Measurements from ENCODE around the gene NPTN.
"Not testable (repeated sequence)": the region's sequence is repeated elsewhere in the genome, so short reads cannot be mapped to it uniquely, and the experiment has no call there.

Gene NPTN

GRCh38 chr15:73570355-73571032 is 62.7 kb downstream of the NPTN start:
- no peak for DNase-seq (ENCODE audit: low read depth)

GRCh38 chr15:73569361-73569760 is 63.8 kb downstream of the NPTN start:
- no peak for DNase-seq (ENCODE audit: low read depth)

GRCh38 chr15:73568564-73569280 is 64.5 kb downstream of the NPTN start:
- DNase-seq (ENCODE audit: low read depth): no peak

- DNase-seq (ENCODE audit: low read depth): no peak
These were observed 66.2 kb downstream of the NPTN start for GRCh38 chr15:73567020-73567419.

GRCh38 chr15:73564255-73564654 is 68.9 kb downstream of the NPTN start:
- DNase-seq (ENCODE audit: low read depth): no peak

GRCh38 chr15:73560501-73561117 is 72.6 kb downstream of the NPTN start:
- peak; percentile 34 for DNase-seq (ENCODE audit: low read depth)

- no peak for DNase-seq (ENCODE audit: low read depth)
These were observed 74.7 kb downstream of the NPTN start for GRCh38 chr15:73558529-73558928.

- no peak for DNase-seq (ENCODE audit: low read depth)
These were observed 78.1 kb downstream of the NPTN start for GRCh38 chr15:73555080-73555479.

GRCh38 chr15:73550190-73550589 is 83.0 kb downstream of the NPTN start:
- DNase-seq (ENCODE audit: low read depth): no peak

- not testable (repeated sequence) for DNase-seq (ENCODE audit: low read depth)
These were observed 84.3 kb downstream of the NPTN start for GRCh38 chr15:73548925-73549324.

- DNase-seq (ENCODE audit: low read depth): no peak
These were observed 91.7 kb downstream of the NPTN start for GRCh38 chr15:73541479-73541878.

- no peak for DNase-seq (ENCODE audit: low read depth)
These were observed 93.0 kb downstream of the NPTN start for GRCh38 chr15:73540161-73540560.

- no peak for DNase-seq (ENCODE audit: low read depth)
These were observed 93.7 kb downstream of the NPTN start for GRCh38 chr15:73539212-73540128.

- DNase-seq (ENCODE audit: low read depth): no peak
These were observed 94.5 kb downstream of the NPTN start for GRCh38 chr15:73538563-73539211.

GRCh38 chr15:73538123-73538522 is 95.1 kb downstream of the NPTN start:
- DNase-seq (ENCODE audit: low read depth): no peak

GRCh38 chr15:73530649-73531048 is 102.5 kb downstream of the NPTN start:
- DNase-seq (ENCODE audit: low read depth): peak; percentile 5

- DNase-seq (ENCODE audit: low read depth): no peak
These were observed 105.6 kb downstream of the NPTN start for GRCh38 chr15:73527598-73527997.

GRCh38 chr15:73524919-73525318 is 108.3 kb downstream of the NPTN start:
- no peak for DNase-seq (ENCODE audit: low read depth)

- no peak for DNase-seq (ENCODE audit: low read depth)
These were observed 111.2 kb downstream of the NPTN start for GRCh38 chr15:73522011-73522410.

- DNase-seq (ENCODE audit: low read depth): no peak
These were observed 114.1 kb downstream of the NPTN start for GRCh38 chr15:73518876-73519733.
